Measurements from ENCODE around the gene QPRT.
"Not testable (repeated sequence)": the region's sequence is repeated elsewhere in the genome, so short reads cannot be mapped to it uniquely, and the experiment has no call there.

Gene QPRT

GRCh38 chr16:29686740-29687332 lies 7.9 kb downstream of the QPRT start:
- no peak for DNase-seq

GRCh38 chr16:29687755-29688154 lies 8.8 kb downstream of the QPRT start:
- no peaks in the 10 kb centered on the region for H3K27me3 ChIP-seq (replicated peaks)
- no peaks in the 10 kb centered on the region for H3K36me3 ChIP-seq (replicated peaks)
- in situ Hi-C loops (cut with HindIII; ENCODE audit: low pct_ligation_motif_present, low sequenced_read_pairs), result no loop called here
- H3K27ac ChIP-seq, result no peak overlapping the region
- no peak for DNase-seq
- no peak for TF ChIP-seq CTCF (IDR thresholded peaks at IDR 0.05; ENCODE audit: low read depth, low read length, missing control alignments)
- H3K4me3 ChIP-seq (ENCODE audit: low read depth, low read length), result no peak overlapping the region

More at GRCh38 chr16:29686740-29687332, 7.9 kb downstream of the QPRT start:
- in situ Hi-C loops (cut with HindIII; ENCODE audit: low pct_ligation_motif_present, low sequenced_read_pairs), result no loop called here
- TF ChIP-seq CTCF (IDR thresholded peaks at IDR 0.05; ENCODE audit: low read depth, low read length, missing control alignments), result no peak
- Histone ChIP-seq H3K27ac (no peak overlapping the region), H3K36me3 (replicated peaks) (no peaks in the 10 kb centered on the region), H3K27me3 (replicated peaks) (no peaks in the 10 kb centered on the region), H3K4me3 (ENCODE audit: low read depth, low read length) (no peak overlapping the region)

GRCh38 chr16:29688172-29688571 lies 9.2 kb downstream of the QPRT start:
- H3K27ac ChIP-seq, result no peak overlapping the region
- in situ Hi-C loops (cut with HindIII; ENCODE audit: low pct_ligation_motif_present, low sequenced_read_pairs), result no loop called here
- no peak for TF ChIP-seq CTCF (IDR thresholded peaks at IDR 0.05; ENCODE audit: low read depth, low read length, missing control alignments)

GRCh38 chr16:29689490-29690351 lies 10.7 kb downstream of the QPRT start:
- H3K27me3 ChIP-seq (replicated peaks); H3K27ac ChIP-seq; in situ Hi-C loops (cut with HindIII; ENCODE audit: low pct_ligation_motif_present, low sequenced_read_pairs); H3K4me3 ChIP-seq (ENCODE audit: low read depth, low read length); DNase-seq; H3K36me3 ChIP-seq (replicated peaks): not testable (repeated sequence)

More at GRCh38 chr16:29688172-29688571, 9.2 kb downstream of the QPRT start:
- Histone ChIP-seq H3K4me3 (ENCODE audit: low read depth, low read length) (no peak overlapping the region), H3K27me3 (replicated peaks) (no peaks in the 10 kb centered on the region), H3K36me3 (replicated peaks) (no peaks in the 10 kb centered on the region)
- DNase-seq, result no peak

- DNase-seq; H3K27me3 ChIP-seq (replicated peaks); in situ Hi-C loops (cut with HindIII; ENCODE audit: low pct_ligation_motif_present, low sequenced_read_pairs); H3K36me3 ChIP-seq (replicated peaks); H3K27ac ChIP-seq; H3K4me3 ChIP-seq (ENCODE audit: low read depth, low read length): not testable (repeated sequence)
These were observed 13.6 kb downstream of the QPRT start for GRCh38 chr16:29692606-29693005.

- TF ChIP-seq CTCF (IDR thresholded peaks at IDR 0.05; ENCODE audit: low read depth, low read length, missing control alignments), result no peak
- H3K4me3 ChIP-seq (ENCODE audit: low read depth, low read length), result no peak overlapping the region
- H3K36me3 ChIP-seq (replicated peaks), result no peaks in the 10 kb centered on the region
- in situ Hi-C loops (cut with HindIII; ENCODE audit: low pct_ligation_motif_present, low sequenced_read_pairs), result no loop called here
- no peak overlapping the region for H3K27ac ChIP-seq
- DNase-seq, result no peak
- no peaks in the 10 kb centered on the region for H3K27me3 ChIP-seq (replicated peaks)
These were observed 15.6 kb downstream of the QPRT start for GRCh38 chr16:29694384-29695195.

GRCh38 chr16:29695675-29696074 lies 16.7 kb downstream of the QPRT start:
- in situ Hi-C loops (cut with HindIII; ENCODE audit: low pct_ligation_motif_present, low sequenced_read_pairs); H3K27ac ChIP-seq; H3K36me3 ChIP-seq (replicated peaks); H3K27me3 ChIP-seq (replicated peaks); H3K4me3 ChIP-seq (ENCODE audit: low read depth, low read length); DNase-seq: not testable (repeated sequence)
